Measurements from ENCODE around the gene PCED1B. TPM values are rescaled to one million over a fixed set of nuclear protein-coding genes. Genes with fewer than 3 reads are reported as not detected.

Gene PCED1B
- total RNA-seq, 2 experiments from 2014 or later, result 117 to 119 TPM

DNA sequence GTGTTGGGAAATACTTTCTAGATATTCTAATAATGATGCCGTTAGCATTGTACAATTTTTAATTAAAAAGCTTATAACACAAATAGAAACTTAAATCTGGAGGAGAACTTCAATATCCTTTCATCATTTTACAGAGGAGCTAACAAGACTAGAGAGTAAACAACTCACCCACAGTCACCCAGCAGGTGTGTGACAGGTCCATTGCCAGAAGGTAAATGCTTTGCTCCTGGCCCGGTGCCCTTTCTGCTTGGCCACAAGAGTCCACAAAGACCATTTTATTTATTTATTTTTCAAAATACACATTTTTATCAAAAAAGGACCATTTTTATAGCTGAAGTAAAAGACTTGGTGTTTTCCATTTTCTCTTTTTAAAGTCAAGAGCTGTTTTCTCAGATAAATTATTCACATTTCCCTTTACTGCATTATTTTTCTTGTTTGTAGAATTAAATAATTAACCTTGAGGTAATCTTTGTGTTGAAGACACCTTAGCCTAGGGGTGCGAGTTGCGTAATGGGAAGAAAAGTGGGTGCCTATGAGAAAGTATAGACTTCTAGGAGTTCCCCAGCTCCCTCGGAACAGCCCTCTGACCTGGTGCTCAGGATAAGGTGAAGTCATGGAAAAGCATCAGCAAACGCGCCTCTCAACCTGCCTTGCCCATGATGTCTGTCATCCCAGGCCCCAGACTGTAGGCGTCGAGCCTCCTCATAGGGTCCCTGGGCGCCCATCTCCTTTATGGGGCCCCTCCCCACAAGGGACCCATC, 26.7 kb downstream of the PCED1B start:
- no peak for DNase-seq
- H3K27me3 Mint-ChIP-seq, result no peaks in the 10 kb centered on the region
- POLR2A ChIA-PET, result no interaction called here
- CTCF ChIA-PET, result interaction anchor here (0.9 to 2.0 kb wide), 2 partner anchors 10 to 35 kb away, joined by 3 to 10 read pairs; no protein-coding TSS in a partner anchor
- no peak overlapping the region for H3K27ac Mint-ChIP-seq
- intact Hi-C loops (cut with micrococcal nuclease), result no loop called here
- H3K36me3 Mint-ChIP-seq (ENCODE audit: low read depth), result peaks cover 14% of the 10 kb centered on the region
- H3K9me3 Mint-ChIP-seq, result no peaks in the 10 kb centered on the region
- peaks cover 19% of the 10 kb centered on the region for H3K4me1 Mint-ChIP-seq (ENCODE audit: low read depth)
- no peak overlapping the region for H3K4me3 Mint-ChIP-seq
- no peak for ATAC-seq
- TF ChIP-seq, protein P1, sequence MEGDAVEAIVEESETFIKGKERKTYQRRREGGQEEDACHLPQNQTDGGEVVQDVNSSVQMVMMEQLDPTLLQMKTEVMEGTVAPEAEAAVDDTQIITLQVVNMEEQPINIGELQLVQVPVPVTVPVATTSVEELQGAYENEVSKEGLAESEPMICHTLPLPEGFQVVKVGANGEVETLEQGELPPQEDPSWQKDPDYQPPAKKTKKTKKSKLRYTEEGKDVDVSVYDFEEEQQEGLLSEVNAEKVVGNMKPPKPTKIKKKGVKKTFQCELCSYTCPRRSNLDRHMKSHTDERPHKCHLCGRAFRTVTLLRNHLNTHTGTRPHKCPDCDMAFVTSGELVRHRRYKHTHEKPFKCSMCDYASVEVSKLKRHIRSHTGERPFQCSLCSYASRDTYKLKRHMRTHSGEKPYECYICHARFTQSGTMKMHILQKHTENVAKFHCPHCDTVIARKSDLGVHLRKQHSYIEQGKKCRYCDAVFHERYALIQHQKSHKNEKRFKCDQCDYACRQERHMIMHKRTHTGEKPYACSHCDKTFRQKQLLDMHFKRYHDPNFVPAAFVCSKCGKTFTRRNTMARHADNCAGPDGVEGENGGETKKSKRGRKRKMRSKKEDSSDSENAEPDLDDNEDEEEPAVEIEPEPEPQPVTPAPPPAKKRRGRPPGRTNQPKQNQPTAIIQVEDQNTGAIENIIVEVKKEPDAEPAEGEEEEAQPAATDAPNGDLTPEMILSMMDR (IDR thresholded peaks at IDR 0.05), result no peak

DNA sequence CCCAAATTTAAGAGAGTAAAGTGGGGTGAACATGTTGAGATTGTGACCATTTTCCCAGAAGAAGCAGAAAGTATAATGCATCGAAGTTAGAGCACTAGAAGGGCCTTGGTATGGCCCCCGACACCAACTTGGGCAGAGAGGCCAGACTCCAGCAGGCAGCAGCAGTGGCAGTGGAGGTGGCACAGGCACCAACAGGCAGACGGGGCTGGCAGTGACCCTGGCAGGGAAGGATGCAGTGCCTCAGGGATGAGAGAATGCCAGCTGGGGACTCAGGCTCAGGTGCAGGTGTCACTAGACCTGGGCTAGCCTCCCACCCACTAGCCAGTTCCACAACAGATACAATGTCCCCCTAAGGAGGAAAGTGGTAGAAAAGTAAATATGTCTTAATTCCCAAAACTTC, 28.0 kb downstream of the PCED1B start:
- POLR2A ChIA-PET, result no interaction called here
- Mint-ChIP-seq H3K9me3 (no peaks in the 10 kb centered on the region), H3K36me3 (ENCODE audit: low read depth) (peaks cover 17% of the 10 kb centered on the region), H3K4me3 (no peak overlapping the region), H3K27ac (no peak overlapping the region), H3K4me1 (ENCODE audit: low read depth) (peaks cover 33% of the 10 kb centered on the region), H3K27me3 (no peaks in the 10 kb centered on the region)
- intact Hi-C loops (cut with micrococcal nuclease), result no loop called here
- DNase-seq, result no peak
- ATAC-seq, result no peak
- TF ChIP-seq, protein P1 (IDR thresholded peaks at IDR 0.05), result no peak
- CTCF ChIA-PET, result no interaction called here

DNA sequence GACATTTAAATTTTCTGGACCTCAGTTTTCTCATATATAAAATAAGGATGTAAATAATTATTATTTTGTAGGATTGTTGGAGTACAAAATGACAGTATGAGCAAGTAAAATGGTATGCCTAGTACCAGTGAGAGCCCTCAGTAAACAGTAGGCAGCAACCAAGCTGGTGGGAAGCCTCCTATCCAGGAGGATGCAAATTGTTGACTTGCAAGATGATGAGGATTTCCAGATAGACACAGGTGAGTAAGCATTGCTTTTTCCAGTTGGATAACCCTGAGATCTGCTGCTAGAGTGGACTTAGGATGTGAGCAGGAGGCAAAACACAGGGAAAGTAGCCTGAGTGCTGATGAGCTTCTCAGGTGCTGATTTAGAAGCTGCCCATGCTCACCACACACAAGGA, 28.5 kb downstream of the PCED1B start:
- ATAC-seq, result no peak
- Mint-ChIP-seq H3K27me3 (no peaks in the 10 kb centered on the region), H3K4me1 (ENCODE audit: low read depth) (peaks cover 38% of the 10 kb centered on the region), H3K4me3 (no peak overlapping the region), H3K9me3 (no peaks in the 10 kb centered on the region), H3K36me3 (ENCODE audit: low read depth) (peaks cover 17% of the 10 kb centered on the region), H3K27ac (no peak overlapping the region)
- TF ChIP-seq, protein P1 (IDR thresholded peaks at IDR 0.05), result no peak
- ChIA-PET CTCF (no interaction called here), POLR2A (no interaction called here)
- intact Hi-C loops (cut with micrococcal nuclease), result no loop called here
- DNase-seq, result no peak

DNA sequence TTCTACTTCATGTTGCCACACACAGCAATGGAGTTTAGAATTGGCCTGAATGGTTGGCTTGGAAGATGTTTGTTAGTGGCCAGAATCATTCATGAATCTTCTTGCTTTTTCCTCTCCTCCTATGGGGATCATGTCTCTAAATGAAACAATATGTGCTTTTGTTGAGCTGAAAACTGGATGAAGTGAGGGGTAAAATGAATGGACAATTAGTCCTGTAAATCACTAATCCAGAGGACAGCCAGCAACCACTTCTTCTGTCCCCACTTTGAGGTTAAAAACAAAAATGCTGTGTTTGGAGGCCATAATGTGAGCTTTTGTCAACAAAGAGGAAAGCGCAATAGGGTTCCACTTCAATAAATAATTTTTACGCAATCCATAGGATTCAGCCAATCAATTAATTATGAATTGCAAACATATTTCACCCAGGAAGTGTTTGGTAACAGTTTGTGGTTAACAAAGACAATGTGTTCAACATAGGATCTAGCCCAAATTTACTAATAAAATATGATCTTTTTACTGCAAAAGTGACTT, 30.7 kb downstream of the PCED1B start:
- ATAC-seq, result no peak
- DNase-seq, result no peak
- intact Hi-C loops (cut with micrococcal nuclease), result no loop called here
- H3K4me3 Mint-ChIP-seq, result no peak overlapping the region
- peaks cover 17% of the 10 kb centered on the region for H3K36me3 Mint-ChIP-seq (ENCODE audit: low read depth)
- H3K27me3 Mint-ChIP-seq, result no peaks in the 10 kb centered on the region
- TF ChIP-seq, protein P1 (IDR thresholded peaks at IDR 0.05), result no peak
- ChIA-PET CTCF (interaction anchor here (1.0 kb wide), 1 partner anchor 9 kb away, joined by 3 read pairs; no protein-coding TSS in a partner anchor), POLR2A (interaction anchor here (1.7 kb wide), 1 partner anchor 288 kb away, joined by 4 read pairs; no protein-coding TSS in a partner anchor)
- H3K4me1 Mint-ChIP-seq (ENCODE audit: low read depth), result peaks cover 33% of the 10 kb centered on the region
- no peak overlapping the region for H3K27ac Mint-ChIP-seq
- H3K9me3 Mint-ChIP-seq, result no peaks in the 10 kb centered on the region
